Ureter (tissue), 1 donor: Measurements from ENCODE around the gene PPP1R37. TPM values are rescaled to one million over a fixed set of nuclear protein-coding genes. Genes with fewer than 3 reads are reported as not detected.

Experiments
- DNase-seq: peaks from one replicate; pipeline ENCODE4 v3.0.0-alpha.2; 2020; ENCODE audit warnings: low spot score
- total RNA-seq: library from RNA; stranded (reverse); gene quantifications from one replicate; pipeline ENCODE4 v1.2.4, GENCODE V29; 2023
- donor health status: DM: yes; HTN: yes; CAD: no.

PPP1R37 gene
- 89.3 TPM for total RNA-seq

- DNase-seq, result peak; percentile 95
Observed at GRCh38 chr19:45092747-45093678, at the start of gene PPP1R37. Gene PPP1R37 (plus strand): TSS chr19:45093179. CDS start chr19:45093326, 147 bp downstream.

- no peak for DNase-seq
Observed at GRCh38 chr19:45045671-45046353, 47.2 kb upstream of the PPP1R37 start.

GRCh38 chr19:45046355-45046754 lies 46.6 kb upstream of the PPP1R37 start:
- DNase-seq, result no peak

GRCh38 chr19:45047188-45047797 lies 45.7 kb upstream of the PPP1R37 start:
- no peak for DNase-seq

GRCh38 chr19:45049073-45049736 lies 43.8 kb upstream of the PPP1R37 start:
- DNase-seq, result no peak

- no peak for DNase-seq
Observed at GRCh38 chr19:45050036-45050435, 42.9 kb upstream of the PPP1R37 start.

- DNase-seq, result no peak
Observed at GRCh38 chr19:45051929-45052579, 40.9 kb upstream of the PPP1R37 start.

- no peak for DNase-seq
Observed at GRCh38 chr19:45056831-45057230, 36.1 kb upstream of the PPP1R37 start.

GRCh38 chr19:45057444-45057843 lies 35.5 kb upstream of the PPP1R37 start:
- no peak for DNase-seq

GRCh38 chr19:45058622-45059159 lies 34.3 kb upstream of the PPP1R37 start:
- no peak for DNase-seq

GRCh38 chr19:45059258-45059965 lies 33.6 kb upstream of the PPP1R37 start:
- peak; percentile 77 for DNase-seq

GRCh38 chr19:45061965-45062364 lies 31.0 kb upstream of the PPP1R37 start:
- no peak for DNase-seq

- DNase-seq, result no peak
Observed at GRCh38 chr19:45063851-45064801, 28.9 kb upstream of the PPP1R37 start.

GRCh38 chr19:45066921-45067661 lies 25.9 kb upstream of the PPP1R37 start:
- DNase-seq, result no peak

GRCh38 chr19:45068041-45068440 lies 24.9 kb upstream of the PPP1R37 start:
- no peak for DNase-seq

- no peak for DNase-seq
Observed at GRCh38 chr19:45069056-45069455, 23.9 kb upstream of the PPP1R37 start.

GRCh38 chr19:45070214-45070613 lies 22.8 kb upstream of the PPP1R37 start:
- no peak for DNase-seq

GRCh38 chr19:45070861-45071544 lies 22.0 kb upstream of the PPP1R37 start:
- DNase-seq, result no peak
